Astrocyte (in vitro differentiated cells and primary cell): ENCODE measurements around the gene SUMF1.

ENCODE experiments used
- EZH2 ChIP-seq: IDR thresholded peaks from 2 replicates; pipeline ENCODE4 v1.6.1; 2012; ENCODE audit warnings: mild to moderate bottlenecking, low read length, inconsistent platforms; ENCODE audit not compliant: insufficient read depth
- TF ChIP-seq, protein P1 (sequence below): IDR thresholded peaks from 2 replicates; pipeline ENCODE4 v1.5.1; 2011; ENCODE audit warnings: low read depth, mild to moderate bottlenecking, inconsistent platforms, low read length, moderate library complexity; ENCODE audit not compliant: insufficient read depth

DNA sequence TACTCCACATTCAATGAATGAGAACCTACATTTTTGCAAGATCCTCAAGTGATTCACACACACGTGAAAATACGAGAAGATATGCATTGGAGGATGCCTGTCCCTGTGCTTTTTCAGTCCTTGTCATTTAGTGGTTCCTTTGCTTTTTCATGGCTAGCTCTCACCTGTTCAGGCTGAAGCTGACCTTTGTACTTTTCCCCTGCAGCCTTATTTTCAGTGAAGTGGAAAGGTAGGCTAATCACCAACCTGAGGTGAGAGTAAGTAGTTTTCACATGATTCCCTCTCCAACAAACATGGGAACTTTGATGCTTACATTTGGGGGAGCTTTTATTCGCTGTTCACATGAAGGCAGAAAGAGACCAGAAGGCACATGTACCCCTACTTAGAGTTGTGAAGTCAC is 34.4 kb upstream of the SUMF1 start:
- no peak for TF ChIP-seq EZH2
- TF ChIP-seq, protein P1, sequence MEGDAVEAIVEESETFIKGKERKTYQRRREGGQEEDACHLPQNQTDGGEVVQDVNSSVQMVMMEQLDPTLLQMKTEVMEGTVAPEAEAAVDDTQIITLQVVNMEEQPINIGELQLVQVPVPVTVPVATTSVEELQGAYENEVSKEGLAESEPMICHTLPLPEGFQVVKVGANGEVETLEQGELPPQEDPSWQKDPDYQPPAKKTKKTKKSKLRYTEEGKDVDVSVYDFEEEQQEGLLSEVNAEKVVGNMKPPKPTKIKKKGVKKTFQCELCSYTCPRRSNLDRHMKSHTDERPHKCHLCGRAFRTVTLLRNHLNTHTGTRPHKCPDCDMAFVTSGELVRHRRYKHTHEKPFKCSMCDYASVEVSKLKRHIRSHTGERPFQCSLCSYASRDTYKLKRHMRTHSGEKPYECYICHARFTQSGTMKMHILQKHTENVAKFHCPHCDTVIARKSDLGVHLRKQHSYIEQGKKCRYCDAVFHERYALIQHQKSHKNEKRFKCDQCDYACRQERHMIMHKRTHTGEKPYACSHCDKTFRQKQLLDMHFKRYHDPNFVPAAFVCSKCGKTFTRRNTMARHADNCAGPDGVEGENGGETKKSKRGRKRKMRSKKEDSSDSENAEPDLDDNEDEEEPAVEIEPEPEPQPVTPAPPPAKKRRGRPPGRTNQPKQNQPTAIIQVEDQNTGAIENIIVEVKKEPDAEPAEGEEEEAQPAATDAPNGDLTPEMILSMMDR = no peak
